Adrenal gland (tissue), 5 donors: ENCODE data around the gene SOCS7.

ENCODE experiments used
- CTCF ChIP-seq, 6 experiments: fragments of 450-650 bp in 4 of 6; fragments of 200-600 bp in 2 of 6; sonication (generic) in 1 of 6; IDR thresholded peaks; 1 replicate in 5 of 6; 2 replicates in 1 of 6; pipeline versions ENCODE4 v1.5.1 to v1.8.0; 2016 to 2021; ENCODE audit warnings: antibody characterized with exemption in 6 of 6, mild to moderate bottlenecking in 2 of 6, moderate library complexity in 1 of 6
- POLR2A ChIP-seq, 2 donors: fragments of 450-650 bp; IDR thresholded peaks; one replicate each; pipeline ENCODE4 v1.6.1; 2017; ENCODE audit warnings: antibody characterized with exemption in 2 of 2, mild to moderate bottlenecking in 2 of 2, moderate library complexity in 1 of 2
- donor health status: DM: no; HTN: no; CAD: no.

GRCh38 chr17:38353086-38353604, 1.5 kb downstream of the SOCS7 start:
- TF ChIP-seq CTCF (IDR thresholded peaks at IDR 0.05) = no peak
- TF ChIP-seq POLR2A (IDR thresholded peaks at IDR 0.05) = no peak
